Left lobe of liver (tissue), 2 donors: ENCODE measurements around the gene B4GALNT3. TPM values are rescaled to one million over a fixed set of nuclear protein-coding genes. Genes with fewer than 3 reads are reported as not detected.
"Not testable (repeated sequence)": the region's sequence is repeated elsewhere in the genome, so short reads cannot be mapped to it uniquely, and the experiment has no call there.

Experiments used
- ATAC-seq: fragments of 200-7000 bp; cut with Tn5 transposase; one replicate; pipeline ENCODE4 v1.9.1; 2020; ENCODE audit warnings: mild to moderate bottlenecking, moderate library complexity
- DNase-seq: peaks from one replicate; pipeline ENCODE4 v3.0.0-alpha.2; 2020; ENCODE audit warnings: low spot score
- total RNA-seq: library from RNA; stranded (reverse); gene quantifications from one replicate; pipeline ENCODE4 v1.2.1, GENCODE V29; 2021
- donor health status: DM: no; HTN: no; CAD: no; lungs with moderate emphysema.
- donor health status: DM: no; HTN: yes; CAD: no.

Gene B4GALNT3
- total RNA-seq, 1 donor from 2014 or later: 0.30 TPM

GRCh38 chr12:570921-571794, 111.4 kb downstream of the B4GALNT3 start:
- ATAC-seq: peak; percentile 68
- peak; percentile 82 for DNase-seq

GRCh38 chr12:571795-572531, 112.2 kb downstream of the B4GALNT3 start:
- ATAC-seq (no peak), DNase-seq (no peak)

- no peak for DNase-seq
- ATAC-seq: no peak
Observed at GRCh38 chr12:572532-572899, 112.8 kb downstream of the B4GALNT3 start.

DNA sequence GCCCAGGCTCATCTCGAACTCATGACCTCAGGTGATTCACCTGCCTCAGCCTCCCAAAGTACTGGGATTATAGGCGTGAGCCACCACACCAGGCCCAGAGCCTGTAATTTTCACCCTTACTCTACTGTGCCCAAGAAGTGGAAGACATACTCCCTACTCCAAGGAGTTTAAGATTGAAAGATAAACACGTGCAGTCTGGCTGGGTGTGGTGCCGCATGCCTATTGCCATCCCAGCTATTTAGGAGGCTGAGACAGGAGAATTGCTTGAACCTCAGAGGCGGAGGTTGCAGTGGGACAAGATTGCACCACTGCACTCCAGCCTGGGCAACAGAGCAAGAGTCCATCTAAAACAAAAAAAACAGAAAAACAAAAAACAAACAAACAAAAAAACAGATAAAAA, 113.5 kb downstream of the B4GALNT3 start:
- ATAC-seq: no peak
- no peak for DNase-seq

DNA sequence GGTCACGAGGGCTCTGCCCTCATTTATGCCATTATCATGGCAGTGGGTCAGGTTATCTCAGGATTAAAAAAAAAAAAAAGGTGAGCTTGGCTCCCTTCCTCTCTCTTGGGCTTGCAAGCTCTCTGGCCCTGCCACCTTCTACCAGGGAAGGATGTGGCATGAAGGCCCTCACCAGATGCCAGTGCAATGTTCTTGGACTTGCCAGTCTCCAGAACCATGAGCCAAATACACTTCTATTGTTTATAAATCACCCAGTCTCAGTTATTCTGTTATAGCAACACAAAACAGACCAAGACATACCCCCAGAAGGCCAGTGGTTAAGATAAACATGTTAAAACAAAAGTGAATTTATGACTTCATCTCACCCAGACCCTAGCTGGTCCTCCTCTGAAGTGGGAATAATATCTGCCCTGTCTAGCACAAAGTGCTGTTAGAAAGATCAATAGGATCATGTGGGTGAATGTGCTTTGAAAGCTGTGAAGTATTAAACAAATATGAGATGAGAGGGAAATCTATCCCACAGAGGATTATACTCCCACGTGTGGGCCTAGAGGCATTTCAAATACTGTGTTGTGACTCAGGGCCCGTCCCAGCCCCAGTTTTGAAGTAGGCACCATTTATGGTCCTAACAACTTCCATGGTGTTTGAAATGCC, 114.9 kb downstream of the B4GALNT3 start:
- DNase-seq (no peak), ATAC-seq (no peak)

DNA sequence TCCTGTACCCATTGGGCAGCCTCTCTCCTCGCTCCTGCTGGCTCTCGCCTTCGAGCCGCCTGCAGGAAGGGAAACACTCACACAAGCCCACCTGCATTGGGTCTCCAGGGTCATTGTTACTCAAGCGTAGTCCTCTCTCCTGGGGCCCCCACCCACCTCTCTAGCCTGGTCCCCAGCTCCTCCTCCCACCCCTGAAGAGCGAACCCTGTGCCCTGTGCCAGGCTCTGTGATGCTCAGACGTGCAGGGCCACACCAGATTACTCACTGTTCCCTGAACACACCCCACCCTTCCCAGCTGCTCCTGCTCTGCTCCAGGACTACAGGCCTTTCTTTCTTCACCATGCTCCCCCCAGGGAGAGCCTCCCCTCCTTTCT, 115.4 kb downstream of the B4GALNT3 start:
- no peak for DNase-seq
- no peak for ATAC-seq

GRCh38 chr12:575948-576614, 116.3 kb downstream of the B4GALNT3 start:
- ATAC-seq: peak; percentile 89
- DNase-seq: peak; percentile 86

DNA sequence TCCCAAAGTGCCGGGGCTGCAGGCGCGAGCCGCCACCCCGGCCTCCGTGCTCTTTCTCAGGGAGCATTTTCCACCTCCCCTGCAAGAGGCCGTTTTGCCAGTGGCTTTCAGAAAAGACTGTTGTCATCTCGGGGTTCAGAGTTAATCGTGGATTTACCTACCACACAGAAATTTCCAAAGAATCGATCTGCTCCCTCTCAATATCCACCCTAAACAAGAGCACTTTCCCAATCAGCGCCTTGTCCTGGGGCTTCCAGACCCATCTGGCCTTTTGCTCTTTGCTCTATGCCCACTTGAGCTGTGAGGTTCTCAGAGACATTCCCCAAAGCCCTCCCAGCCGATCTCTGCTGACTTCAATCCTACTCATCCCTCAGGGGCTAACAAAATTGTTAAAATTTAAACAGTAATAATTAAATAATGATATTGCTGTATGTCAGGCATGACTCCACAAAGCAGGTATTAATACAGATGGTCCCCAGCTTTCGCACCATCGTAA, 116.9 kb downstream of the B4GALNT3 start:
- ATAC-seq: no peak
- DNase-seq: no peak

GRCh38 chr12:577994-578747, 118.4 kb downstream of the B4GALNT3 start:
- ATAC-seq: not testable (repeated sequence)
- peak; percentile 50 for DNase-seq

- ATAC-seq (no peak), DNase-seq (peak; percentile 38)
Observed at GRCh38 chr12:578748-579419, 119.1 kb downstream of the B4GALNT3 start.

DNA sequence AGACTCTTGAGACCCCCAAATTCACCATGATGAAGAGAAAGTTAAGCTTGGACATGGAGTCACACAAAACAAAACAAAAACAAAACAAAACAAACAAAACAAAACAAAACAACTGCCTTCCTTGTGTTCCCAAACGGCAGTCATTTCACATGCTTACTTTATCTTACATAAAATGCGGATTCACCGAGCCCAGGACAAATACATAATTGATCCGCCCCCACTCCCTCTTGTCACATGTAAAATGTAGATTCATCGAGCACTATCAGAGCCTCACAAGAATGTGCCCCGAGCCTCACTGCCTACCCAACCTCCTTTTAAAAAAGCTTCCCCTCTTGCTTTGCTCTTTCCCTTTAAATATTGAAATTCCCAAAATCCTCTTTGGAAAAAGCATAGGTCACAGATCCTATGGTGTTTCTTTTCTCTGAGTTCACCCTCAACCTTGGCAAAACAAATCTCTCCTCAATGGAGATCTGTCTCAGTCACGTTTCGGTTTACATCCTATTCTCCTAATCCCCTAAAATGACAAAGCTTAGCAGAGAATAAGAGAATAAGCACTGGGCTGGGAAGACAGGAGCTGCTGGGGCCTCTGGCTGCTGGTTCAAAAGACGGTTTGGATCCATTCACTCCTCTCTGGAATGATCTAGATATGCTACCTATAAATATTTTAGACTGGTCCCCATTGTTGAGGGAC, 119.8 kb downstream of the B4GALNT3 start:
- no peak for ATAC-seq
- DNase-seq: peak; percentile 14

DNA sequence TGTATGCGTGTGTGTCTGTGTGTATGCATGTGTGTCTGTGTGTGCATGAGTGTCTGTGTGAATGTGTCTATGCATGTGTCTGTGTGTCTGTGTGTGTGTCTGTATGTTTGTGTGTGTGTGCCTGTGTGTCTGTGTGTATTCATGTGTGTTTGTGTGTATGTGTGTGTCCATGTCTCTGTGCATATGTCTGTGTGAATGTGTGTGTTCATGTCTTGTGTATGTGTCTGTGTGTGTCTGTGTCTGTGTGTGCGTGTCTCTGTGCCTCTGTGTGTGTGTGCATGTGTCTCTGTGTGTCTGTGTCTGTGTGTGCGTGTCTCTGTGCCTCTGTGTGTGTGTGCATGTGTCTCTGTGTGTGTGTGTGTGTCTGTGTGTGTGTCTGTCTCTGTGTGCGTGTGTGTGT, 121.1 kb downstream of the B4GALNT3 start:
- ATAC-seq: no peak
- DNase-seq: no peak

DNA sequence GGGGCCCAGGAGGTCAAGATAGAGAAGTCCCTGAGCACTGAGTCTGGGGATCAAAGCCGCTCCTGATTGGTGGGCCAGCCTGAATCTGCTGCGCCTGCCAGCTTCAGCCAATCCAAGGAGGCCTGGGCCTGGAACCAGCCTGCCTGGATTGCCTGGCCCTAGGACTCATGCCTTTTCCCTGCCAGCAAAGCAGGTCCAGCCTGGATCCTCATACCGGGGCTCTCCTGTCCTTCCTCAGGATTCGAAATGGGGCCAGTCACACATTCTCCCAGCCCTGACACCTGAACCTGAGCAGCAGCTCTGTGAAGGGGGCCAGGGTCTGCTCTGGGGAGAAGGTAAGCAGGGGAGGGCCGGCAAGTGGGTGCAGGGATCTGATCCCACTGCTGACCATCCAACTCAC, 121.6 kb downstream of the B4GALNT3 start:
- no peak for ATAC-seq
- DNase-seq: no peak

DNA sequence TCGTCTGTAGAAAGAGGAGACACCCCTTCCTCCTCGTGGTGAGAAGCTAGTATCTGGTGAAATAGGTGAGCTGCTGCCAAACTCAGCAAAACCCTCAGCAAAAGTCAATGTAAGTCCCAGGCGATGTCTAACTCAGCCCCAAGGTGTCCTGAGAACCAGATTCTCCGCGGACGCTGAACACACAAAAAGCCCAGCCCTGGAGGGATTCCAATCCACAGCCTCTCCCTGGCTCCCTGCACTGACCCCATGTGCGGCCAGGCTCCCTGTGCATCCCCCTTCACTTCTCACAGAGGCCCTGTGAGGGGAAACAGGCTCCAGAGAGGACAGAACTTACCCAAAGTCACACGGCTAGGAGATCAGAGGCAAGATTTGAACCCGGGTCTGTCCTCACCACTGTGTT, 122.0 kb downstream of the B4GALNT3 start:
- no peak for ATAC-seq
- DNase-seq: no peak

DNA sequence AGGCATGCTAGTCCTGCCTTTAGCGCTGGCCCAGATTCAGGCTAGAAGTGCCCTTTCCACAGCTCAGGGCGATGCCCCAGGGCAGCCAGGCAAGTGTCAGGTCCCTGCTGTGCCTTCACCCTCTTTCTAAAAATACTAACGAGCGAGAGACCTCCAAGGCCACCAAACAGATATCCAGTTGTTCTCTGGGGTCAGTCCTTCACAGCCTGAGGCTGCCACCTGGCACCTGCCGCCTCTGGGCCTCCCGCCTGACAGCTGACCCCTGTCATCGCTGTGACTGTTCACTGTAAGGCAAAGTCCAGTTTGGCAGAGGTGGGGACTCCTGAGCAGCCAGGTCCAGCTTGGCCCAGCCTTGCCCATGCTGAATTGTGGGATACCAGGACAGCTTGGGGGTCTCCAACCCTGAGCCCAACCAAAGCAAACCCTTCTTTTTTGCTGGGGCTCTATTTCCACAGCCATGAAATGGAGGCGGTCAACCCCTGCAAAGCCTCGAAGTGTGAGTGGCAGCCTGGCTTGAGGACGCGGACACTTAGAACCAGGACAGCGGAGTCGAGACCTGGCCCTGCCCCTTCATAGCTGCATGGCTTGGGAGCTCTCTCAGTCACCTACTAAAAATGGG, 123.6 kb downstream of the B4GALNT3 start:
- ATAC-seq (peak; percentile 79), DNase-seq (peak; percentile 95)

GRCh38 chr12:585062-586061, 125.6 kb downstream of the B4GALNT3 start:
- DNase-seq: peak; percentile 89
- ATAC-seq: peak; percentile 69

- ATAC-seq: peak; percentile 5
- DNase-seq: no peak
Observed at GRCh38 chr12:586318-587071, 126.8 kb downstream of the B4GALNT3 start.
